Ishikawa (cell line): Measurements from ENCODE around the gene RHCG.

Source experiments
- CEBPB ChIP-seq: IDR thresholded peaks from 2 replicates; pipeline ENCODE4 v1.6.1; 2012
- CREB1 ChIP-seq: IDR thresholded peaks from 2 replicates; pipeline ENCODE4 v1.6.1; 2012; ENCODE audit warnings: low read depth
- EGR1 ChIP-seq: IDR thresholded peaks from 2 replicates; pipeline ENCODE4 v1.6.1; 2012
- EP300 ChIP-seq: IDR thresholded peaks from 2 replicates; pipeline ENCODE4 v1.6.1; 2012; ENCODE audit warnings: borderline replicate concordance
- FOXM1 ChIP-seq: IDR thresholded peaks from 2 replicates; pipeline ENCODE4 v1.6.1; 2012; ENCODE audit warnings: low read depth, borderline replicate concordance
- MAX ChIP-seq: IDR thresholded peaks from 2 replicates; pipeline ENCODE4 v1.6.1; 2012
- NFIC ChIP-seq: IDR thresholded peaks from 2 replicates; pipeline ENCODE4 v1.6.1; 2012
- RAD21 ChIP-seq: IDR thresholded peaks from 2 replicates; pipeline ENCODE4 v1.6.1; 2012; ENCODE audit warnings: low read depth
- REST ChIP-seq: IDR thresholded peaks from 2 replicates; pipeline ENCODE4 v1.6.1; 2012; ENCODE audit warnings: low read depth, mild to moderate bottlenecking
- TAF1 ChIP-seq: IDR thresholded peaks from 2 replicates; pipeline ENCODE4 v1.6.1; 2012; ENCODE audit warnings: low read depth, mild to moderate bottlenecking
- TCF12 ChIP-seq: IDR thresholded peaks from 2 replicates; pipeline ENCODE4 v1.6.1; 2012; ENCODE audit warnings: low read depth
- TEAD4 ChIP-seq: IDR thresholded peaks from 2 replicates; pipeline ENCODE4 v1.6.1; 2012
- USF1 ChIP-seq: IDR thresholded peaks from 2 replicates; pipeline ENCODE4 v1.6.1; 2012
- YY1 ChIP-seq: IDR thresholded peaks from 2 replicates; pipeline ENCODE4 v1.6.1; 2012; ENCODE audit warnings: low read depth
- ZBTB7A ChIP-seq: IDR thresholded peaks from 2 replicates; pipeline ENCODE4 v1.6.1; 2012; ENCODE audit warnings: low read depth

Gene RHCG

DNA sequence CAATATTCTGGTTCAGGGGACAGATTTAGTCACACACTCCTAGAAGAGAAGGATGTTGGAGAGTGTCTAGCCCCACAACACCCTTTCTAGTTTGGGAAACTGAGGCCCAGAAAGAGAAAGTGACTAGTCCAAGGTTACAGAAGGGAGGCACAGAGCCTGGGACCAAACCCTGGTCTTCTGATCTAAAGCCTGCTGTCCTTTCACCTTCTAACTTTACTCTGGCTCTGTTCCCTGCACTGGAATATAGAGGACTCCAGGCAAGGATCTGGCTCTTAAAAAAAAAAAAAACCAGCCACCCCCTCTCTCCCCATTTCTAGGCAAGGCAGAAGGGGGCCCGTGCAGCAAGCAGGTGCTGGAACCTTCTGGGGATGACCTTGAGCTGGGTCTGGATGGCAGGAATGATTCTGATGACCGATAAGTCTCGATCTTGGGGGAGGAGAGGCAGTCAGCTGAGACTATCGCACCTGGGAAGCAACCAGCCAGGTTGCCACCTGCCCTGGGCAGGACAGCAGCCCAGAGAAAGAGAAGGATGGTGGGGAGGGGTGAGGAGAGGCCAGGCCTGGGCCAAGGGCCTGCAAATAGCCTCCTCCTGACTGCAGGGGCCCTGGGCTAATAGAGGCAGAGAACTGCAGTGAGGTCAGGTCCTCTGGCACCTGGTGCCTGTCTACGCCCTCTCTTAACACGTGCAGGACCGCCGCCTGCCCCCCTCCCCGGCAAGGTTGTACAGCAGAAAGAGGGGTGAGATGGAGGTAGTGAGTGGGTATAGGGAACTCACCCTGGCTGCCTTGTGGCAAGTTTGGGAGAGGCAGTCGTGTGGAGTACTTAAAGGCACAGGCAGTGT, 30.4 kb upstream of the RHCG start:
- TF ChIP-seq CREB1 (no peak), NFIC (no peak), TCF12 (no peak), TEAD4 (no peak), EGR1 (no peak), YY1 (no peak)

DNA sequence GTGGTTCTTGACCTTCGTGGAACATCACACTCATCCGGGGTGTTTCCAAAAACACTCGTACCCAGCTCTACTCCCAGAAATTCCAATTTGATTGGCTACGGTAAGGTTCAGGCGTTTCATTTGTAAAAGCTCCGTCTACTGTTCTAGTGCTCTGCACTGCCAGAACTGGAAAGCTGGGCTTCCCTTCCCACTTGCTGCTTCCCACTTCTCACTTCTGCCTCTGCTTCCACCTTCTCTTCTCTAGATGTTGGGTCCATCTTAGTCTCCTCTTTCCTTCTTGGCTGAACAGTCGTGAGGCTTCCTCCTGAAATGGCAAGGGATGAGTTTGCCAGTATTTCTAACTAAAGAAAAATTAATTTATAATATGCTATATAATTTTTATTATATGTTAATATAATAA, 29.8 kb upstream of the RHCG start:
- TF ChIP-seq TCF12 = no peak

DNA sequence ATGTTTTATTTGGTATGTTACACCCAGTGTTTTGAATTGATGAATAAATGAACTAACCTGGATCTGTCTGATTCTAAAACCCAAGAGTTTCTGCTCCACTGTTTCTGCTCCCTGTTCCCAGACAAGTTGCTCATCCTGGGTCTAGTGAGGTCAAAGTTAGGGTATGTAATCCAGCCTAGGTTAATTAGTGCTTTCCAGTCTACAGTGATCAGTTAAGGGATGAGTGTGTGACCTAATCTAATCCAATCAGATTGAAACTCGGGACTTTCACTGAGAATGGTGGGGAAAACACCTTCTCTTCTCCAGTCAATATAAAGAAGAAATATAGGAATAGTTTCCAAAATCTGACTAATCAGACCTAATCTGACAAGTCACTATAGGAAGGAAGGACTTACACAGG, 27.8 kb upstream of the RHCG start:
- TF ChIP-seq TAF1 = no peak
- no peak for TF ChIP-seq EGR1
- TF ChIP-seq REST = no peak

DNA sequence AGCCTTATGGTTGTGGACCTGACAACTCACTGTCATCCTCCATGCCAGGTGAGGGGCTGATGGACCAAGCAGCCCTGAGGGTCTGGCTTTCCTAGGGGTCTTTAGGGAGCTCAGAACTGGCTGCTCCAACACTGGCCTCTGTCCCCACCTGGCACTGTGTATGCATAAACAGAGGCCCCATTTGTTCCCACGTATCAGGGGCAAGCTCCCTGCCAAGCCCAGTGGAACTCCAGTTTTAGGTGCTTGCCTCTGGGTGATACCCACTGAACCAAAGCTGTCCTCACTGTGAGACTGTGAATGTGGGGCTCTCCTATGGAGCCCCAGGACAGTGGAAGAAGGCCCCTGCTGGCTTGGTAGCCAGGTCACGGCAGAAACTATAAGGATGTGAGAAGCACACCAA, 26.7 kb upstream of the RHCG start:
- no peak for TF ChIP-seq TCF12
- TF ChIP-seq EGR1 = no peak
- no peak for TF ChIP-seq REST
- TF ChIP-seq CEBPB = no peak
- no peak for TF ChIP-seq CREB1
- TF ChIP-seq TEAD4 = no peak

GRCh38 chr15:89521605-89522004, 25.2 kb upstream of the RHCG start:
- TF ChIP-seq NFIC (no peak), FOXM1 (no peak), TCF12 (no peak), USF1 (no peak), YY1 (no peak), ZBTB7A (no peak), CEBPB (no peak), RAD21 (no peak), TEAD4 (no peak), MAX (no peak), REST (no peak), EP300 (no peak), CREB1 (no peak)

GRCh38 chr15:89515477-89515876, 19.1 kb upstream of the RHCG start:
- TF ChIP-seq TCF12 = no peak
- no peak for TF ChIP-seq EGR1
- no peak for TF ChIP-seq TEAD4
- TF ChIP-seq NFIC = no peak
- no peak for TF ChIP-seq EP300
- no peak for TF ChIP-seq RAD21
- TF ChIP-seq CEBPB = no peak
